ENCODE results near the gene UBE2E1.

DNA sequence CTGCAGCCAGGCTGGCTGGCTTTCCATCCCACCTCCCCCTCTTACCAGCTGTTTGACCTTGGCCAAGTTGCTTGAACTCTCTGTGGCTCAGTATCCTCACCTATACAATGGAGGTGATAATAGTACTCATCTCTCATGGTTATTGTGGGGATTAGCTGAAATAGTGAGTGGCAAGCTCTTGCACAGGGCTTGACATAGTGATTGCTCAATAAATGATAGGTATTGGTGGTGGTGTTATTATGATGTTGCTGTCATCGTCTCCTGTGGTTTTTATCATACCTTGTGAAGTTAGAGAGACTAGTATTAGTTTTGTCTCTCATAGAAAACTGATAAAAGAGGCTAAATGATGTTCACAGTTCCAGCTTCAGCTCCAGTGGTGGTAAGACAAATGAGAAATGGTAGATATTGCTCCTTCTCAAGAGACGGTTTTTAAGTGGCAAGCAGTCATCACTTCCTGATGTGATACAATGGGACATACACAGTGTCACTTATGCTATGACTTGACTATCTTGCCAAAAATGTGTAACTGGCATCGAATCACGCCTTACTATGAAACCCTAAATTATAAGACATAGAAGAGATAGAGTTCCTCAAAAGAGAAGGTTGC is 12.1 kb upstream of the UBE2E1 start:
- no peak for TF ChIP-seq SMC3 (IDR thresholded peaks at IDR 0.05; ENCODE audit: low read depth, low read length)
- TF ChIP-seq, protein P1, sequence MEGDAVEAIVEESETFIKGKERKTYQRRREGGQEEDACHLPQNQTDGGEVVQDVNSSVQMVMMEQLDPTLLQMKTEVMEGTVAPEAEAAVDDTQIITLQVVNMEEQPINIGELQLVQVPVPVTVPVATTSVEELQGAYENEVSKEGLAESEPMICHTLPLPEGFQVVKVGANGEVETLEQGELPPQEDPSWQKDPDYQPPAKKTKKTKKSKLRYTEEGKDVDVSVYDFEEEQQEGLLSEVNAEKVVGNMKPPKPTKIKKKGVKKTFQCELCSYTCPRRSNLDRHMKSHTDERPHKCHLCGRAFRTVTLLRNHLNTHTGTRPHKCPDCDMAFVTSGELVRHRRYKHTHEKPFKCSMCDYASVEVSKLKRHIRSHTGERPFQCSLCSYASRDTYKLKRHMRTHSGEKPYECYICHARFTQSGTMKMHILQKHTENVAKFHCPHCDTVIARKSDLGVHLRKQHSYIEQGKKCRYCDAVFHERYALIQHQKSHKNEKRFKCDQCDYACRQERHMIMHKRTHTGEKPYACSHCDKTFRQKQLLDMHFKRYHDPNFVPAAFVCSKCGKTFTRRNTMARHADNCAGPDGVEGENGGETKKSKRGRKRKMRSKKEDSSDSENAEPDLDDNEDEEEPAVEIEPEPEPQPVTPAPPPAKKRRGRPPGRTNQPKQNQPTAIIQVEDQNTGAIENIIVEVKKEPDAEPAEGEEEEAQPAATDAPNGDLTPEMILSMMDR (conservative IDR thresholded peaks at IDR 0.05; ENCODE audit: low read depth, low read length): no peak
- no peak for TF ChIP-seq NFE2L2 (IDR thresholded peaks at IDR 0.05; ENCODE audit: low read depth, low read length)
- TF ChIP-seq RAD21 (IDR thresholded peaks at IDR 0.05; ENCODE audit: low read length): no peak
- no peak for TF ChIP-seq RCOR1 (IDR thresholded peaks at IDR 0.05; ENCODE audit: insufficient replicate concordance, low read length)
- TF ChIP-seq RFX5 (IDR thresholded peaks at IDR 0.05; ENCODE audit: low read depth, low read length): no peak
